Measurements from ENCODE around the gene ZDHHC14. TPM values are rescaled to one million over a fixed set of nuclear protein-coding genes. Genes with fewer than 3 reads are reported as not detected.

ZDHHC14 gene
- polyA plus RNA-seq, 1 donor, result 6.7 TPM

DNA sequence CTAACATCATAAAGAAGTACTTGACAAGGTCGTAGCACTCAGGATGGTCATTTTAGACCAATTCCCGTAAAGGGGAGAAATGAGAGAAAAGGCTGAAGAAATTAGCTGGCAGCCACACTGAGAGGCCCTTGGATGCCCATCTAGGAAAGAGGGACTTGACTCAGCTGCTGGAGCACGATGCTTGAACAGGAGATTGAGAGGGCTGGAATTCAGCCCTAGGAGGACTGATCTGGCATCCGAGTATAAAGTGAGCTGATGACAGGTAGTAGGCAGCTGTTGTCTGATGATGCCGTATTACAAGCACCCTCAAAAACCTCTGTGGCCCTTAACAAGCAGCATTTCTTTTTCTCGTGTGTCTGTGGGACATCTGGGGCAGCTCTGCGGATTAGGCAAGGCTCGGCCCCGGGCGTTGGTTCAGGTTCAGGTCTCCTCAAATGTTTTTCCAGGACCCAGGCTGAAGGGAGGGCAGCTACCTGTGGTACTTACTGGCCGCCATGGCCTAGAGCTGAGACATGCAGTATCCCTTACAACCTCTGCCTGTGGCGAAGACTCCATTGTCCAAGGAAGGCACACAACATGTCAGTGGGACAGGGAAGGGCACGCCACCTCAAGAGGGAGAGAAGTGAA is 222.4 kb downstream of the ZDHHC14 start:
- DNase-seq, result no peak

GRCh38 chr6:157603971-157604370 is 223.0 kb downstream of the ZDHHC14 start:
- DNase-seq, result no peak

GRCh38 chr6:157604816-157605215 is 223.8 kb downstream of the ZDHHC14 start:
- no peak for DNase-seq

DNA sequence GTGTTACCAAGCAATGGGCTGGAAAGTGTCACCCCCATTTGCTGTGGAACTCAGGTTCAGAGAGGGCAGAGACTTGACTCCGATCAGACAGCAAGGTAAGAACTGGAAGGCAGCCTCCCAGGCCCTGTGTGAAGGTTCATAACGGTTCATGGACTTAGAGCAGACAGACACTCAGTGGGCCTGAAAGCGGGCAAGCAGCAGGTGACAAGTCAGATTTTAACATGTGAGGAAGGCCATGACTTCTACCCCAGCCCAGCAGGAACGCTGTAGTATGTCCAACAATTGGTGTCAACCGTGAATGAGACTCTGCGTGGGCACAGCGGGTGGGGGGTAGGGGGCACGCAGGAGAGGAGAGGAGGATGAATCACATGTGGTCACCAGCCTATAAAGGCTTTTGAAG is 224.5 kb downstream of the ZDHHC14 start:
- DNase-seq, result no peak

GRCh38 chr6:157606516-157606915 is 225.5 kb downstream of the ZDHHC14 start:
- DNase-seq, result no peak

- DNase-seq, result no peak
Observed at GRCh38 chr6:157607317-157608109, 226.5 kb downstream of the ZDHHC14 start.

GRCh38 chr6:157608221-157609075 is 227.5 kb downstream of the ZDHHC14 start:
- DNase-seq, result no peak

DNA sequence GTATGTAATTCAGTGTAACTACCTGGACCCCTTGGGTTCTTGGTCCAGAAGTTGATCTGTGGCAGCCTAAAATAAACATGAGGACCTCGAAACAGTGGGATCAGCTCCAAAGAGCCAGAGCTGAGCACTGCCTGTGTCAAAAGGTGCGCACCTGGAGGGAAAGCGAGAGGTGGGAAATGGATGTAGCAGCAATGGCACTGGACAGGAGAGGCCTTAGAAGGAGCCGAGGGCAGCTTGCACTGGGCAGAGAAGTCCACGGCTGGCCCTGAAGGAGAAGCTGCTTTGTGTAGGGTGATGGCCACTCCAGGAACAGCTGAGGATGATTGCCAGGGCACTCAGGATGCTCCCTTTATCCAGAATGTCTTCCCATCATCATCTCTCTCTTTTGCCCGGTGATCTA is 228.1 kb downstream of the ZDHHC14 start:
- DNase-seq, result no peak

- no peak for DNase-seq
Observed at GRCh38 chr6:157609556-157609955, 228.6 kb downstream of the ZDHHC14 start.

DNA sequence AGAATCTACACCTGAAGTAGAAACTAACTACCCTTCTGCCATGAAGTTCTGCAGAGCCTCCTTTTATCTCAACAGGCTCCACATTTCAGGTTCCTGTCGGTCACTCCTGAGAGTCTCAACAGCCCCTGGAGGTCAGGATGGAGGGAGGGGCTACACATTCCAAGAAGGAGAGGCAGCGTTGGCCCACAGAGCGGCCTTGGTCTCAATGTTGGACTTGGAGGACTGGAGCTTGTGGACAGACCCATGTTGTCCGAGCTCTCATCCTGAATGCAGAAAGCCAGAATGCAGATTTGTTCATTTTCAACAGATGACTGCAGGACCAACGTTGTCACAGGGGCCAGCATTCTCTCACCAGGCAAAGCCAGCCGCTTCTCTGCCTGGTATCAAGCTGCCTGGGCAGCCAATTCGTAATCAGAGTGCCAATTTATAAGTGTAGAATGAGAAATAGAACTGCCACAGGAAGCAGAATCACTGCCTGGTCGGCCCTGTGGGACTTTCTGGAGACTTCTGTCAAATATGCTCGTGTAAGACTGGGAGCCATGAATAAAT is 229.5 kb downstream of the ZDHHC14 start:
- DNase-seq, result no peak

GRCh38 chr6:157611406-157611805 is 230.4 kb downstream of the ZDHHC14 start:
- no peak for DNase-seq

- no peak for DNase-seq
Observed at GRCh38 chr6:157613011-157613522, 232.1 kb downstream of the ZDHHC14 start.

DNA sequence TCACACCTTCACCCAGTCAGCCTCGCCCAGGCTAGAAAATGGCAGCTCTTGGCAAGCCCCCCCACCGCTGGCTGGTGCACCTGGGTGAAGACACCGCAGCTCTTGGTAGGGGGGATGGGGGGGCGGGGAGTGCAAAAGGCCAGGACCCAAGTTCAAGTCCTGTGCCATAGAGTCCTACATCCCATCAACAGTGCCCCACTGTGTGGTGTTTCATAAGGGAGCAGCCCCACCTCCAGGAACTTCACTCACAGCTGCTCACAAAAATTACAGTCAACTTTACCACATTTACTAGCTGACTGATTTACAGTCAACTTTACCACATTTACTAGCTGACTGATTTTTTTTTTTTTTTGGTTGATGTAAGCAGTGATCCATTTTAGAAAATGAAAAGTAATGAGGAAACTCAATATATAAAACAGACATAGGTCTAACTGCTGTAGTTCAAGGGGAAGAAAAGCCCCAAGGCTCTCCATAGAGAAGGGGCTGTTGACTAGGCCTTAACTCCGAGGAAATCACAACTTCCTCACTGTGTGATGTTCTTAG is 233.1 kb downstream of the ZDHHC14 start:
- DNase-seq, result no peak

- no peak for DNase-seq
Observed at GRCh38 chr6:157615420-157615769, 234.4 kb downstream of the ZDHHC14 start.

GRCh38 chr6:157615951-157616350 is 235.0 kb downstream of the ZDHHC14 start:
- no peak for DNase-seq

DNA sequence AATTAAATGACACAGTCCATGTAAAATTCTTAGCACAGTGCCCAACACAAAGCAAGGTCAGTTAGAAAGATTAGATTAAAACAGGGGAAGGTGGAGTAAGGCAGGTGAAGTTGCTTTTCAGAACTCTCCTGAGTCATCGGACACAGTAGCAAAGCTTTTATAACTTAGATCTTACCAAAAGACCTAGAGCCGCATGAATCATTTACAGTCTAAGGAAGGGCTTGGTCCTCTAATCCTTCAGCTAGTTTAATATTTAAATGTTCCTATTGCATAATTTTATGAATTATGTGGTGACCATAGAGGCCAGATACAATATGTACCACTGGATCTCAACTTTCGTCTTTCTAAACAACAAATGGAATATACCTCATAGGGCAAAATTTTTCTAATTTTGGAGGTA is 240.0 kb downstream of the ZDHHC14 start:
- no peak for DNase-seq

- DNase-seq, result peak; percentile 81
Observed at GRCh38 chr6:157621406-157621805, 240.4 kb downstream of the ZDHHC14 start.

DNA sequence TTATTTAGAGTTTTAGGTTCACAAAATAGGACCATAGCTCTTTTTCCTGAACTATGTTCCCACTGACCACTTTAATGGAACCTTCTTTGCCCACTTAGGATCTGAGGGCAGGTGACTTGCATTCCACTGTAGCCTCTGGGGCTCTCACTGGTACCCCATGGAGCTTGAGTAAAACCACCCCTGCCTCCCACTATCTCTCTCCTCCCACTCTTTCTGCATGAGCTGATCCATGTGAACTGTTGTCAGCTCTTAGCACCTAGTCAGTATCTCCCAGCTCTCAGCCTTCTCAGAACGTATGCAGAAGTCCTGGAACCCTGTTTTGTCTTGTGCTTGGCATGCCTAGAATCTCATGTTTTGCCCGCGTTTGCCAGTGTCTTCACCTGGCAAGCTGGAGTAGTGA is 241.4 kb downstream of the ZDHHC14 start:
- no peak for DNase-seq

DNA sequence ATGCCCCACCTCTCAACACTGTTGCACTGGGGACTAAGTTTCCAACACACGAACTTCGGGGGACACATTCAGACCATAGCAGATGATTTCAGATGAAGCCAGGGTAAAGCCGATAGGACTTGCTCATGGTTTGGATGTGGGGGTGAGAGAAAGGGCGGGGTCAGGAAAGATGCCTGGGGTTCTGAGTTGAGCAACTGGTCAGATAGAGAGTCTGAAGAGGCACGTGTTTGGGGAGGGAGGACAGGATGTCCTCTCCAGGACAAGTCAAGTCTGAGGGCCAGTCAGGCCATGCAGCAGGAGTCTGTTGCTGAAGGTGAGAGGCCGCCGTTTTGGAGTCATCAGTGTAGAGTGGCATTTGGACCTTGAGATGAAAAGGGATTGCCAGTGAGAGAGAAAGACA is 244.1 kb downstream of the ZDHHC14 start:
- DNase-seq, result no peak

- DNase-seq, result peak; percentile 37
Observed at GRCh38 chr6:157625764-157626163, 244.8 kb downstream of the ZDHHC14 start.

GRCh38 chr6:157627195-157627966 is 246.4 kb downstream of the ZDHHC14 start:
- DNase-seq, result no peak

GRCh38 chr6:157628463-157628862 is 247.5 kb downstream of the ZDHHC14 start:
- no peak for DNase-seq
